Vagina (tissue), 2 donors: Measurements from ENCODE around the gene PRIMPOL.

Experiments used
- CTCF ChIP-seq, 3 experiments: fragments of 450-650 bp in 2 of 3; fragments of 200-600 bp in 1 of 3; sonication (generic) in 1 of 3; IDR thresholded peaks; one replicate each; pipeline ENCODE4 v1.5.1; 2017 to 2019; ENCODE audit warnings: antibody characterized with exemption in 3 of 3, mild to moderate bottlenecking in 2 of 3, moderate library complexity in 2 of 3
- POLR2A ChIP-seq, 2 donors: fragments of 450-650 bp; IDR thresholded peaks; one replicate each; pipeline ENCODE4 v1.6.1; 2017; ENCODE audit warnings: antibody characterized with exemption in 2 of 2, mild to moderate bottlenecking in 2 of 2, moderate library complexity in 2 of 2

GRCh38 chr4:184713887-184714286 lies 64.3 kb downstream of the PRIMPOL start:
- no peak for TF ChIP-seq CTCF (IDR thresholded peaks at IDR 0.05)
- TF ChIP-seq POLR2A (IDR thresholded peaks at IDR 0.05) = no peak
